T-helper 2 cell treated with Interferon-gamma antibody and Interleukin-4, amounts not matched to agents 100 ng/mL and 5 ng/mL, for 36 hours (primary cell): ENCODE data around the gene SSBP3. TPM values are rescaled to one million over a fixed set of nuclear protein-coding genes. Genes with fewer than 3 reads are reported as not detected.

ENCODE experiments used
- intact Hi-C: fragments of 100-400 bp; cut with micrococcal nuclease; formaldehyde crosslinking; loops from one replicate; pipeline ENCODE4 v1.15.1; 2023
- total RNA-seq: library from RNA; stranded (reverse); gene quantifications from 2 replicates; pipeline ENCODE4 v1.2.3, GENCODE V29; 2022

The SSBP3 gene
- total RNA-seq, 1 donor from 2014 or later, result 82.8 TPM

DNA sequence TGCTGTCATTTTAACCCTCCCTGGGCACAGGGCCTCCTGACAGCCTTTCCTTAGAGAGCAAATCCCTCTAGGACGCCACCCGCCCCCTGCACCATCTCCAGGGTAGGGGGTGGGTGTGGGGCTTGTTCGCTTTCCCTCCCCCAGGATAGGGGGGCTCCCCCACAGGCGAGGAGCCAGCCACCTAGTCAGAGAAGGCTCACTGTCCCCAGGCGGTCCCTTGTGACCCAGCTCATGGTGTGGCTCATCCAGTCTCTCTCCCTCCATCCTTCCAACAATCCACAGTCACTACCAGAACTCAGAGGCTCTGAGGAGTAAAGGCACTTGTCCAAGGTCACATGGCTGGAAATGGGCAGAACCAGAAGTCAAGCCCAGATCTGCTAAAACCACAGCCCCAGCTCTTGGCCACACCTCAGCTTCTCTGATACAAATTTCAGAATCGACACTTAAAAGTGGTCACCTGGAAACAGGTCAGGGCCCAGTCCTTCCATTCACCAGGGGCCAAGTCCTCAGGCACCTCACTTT, 116.4 kb downstream of the SSBP3 start:
- intact Hi-C loops, result loop anchor here (5.0 kb wide), 1 partner anchor 342 kb away; the partner anchor contains the start of genes IFT25 and LRRC42

DNA sequence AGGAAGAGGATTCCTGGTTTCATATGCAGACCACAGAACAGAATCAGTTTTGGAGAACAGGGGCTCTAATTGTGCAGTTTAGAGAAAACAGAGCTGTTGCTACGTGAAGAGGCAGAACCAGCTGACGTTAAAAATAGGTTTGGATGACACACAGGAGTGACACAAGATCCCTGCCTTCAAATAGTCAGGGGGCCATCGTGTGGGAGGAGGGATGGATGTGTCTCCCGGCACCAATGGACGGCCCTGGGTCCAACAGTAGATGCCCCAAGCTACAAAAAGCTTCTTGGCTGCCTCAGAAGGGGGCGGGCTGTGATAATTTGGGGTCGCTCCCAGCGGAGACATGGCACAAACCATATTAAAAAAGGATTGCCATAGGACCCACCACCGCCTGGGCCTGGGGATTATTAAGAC, 118.4 kb downstream of the SSBP3 start:
- intact Hi-C loops, result loop anchor here (1.0 to 5.0 kb wide), 3 partner anchors 11 to 341 kb away; partner anchors contain the start of genes CYB5RL, IFT25, LRRC42 and MRPL37

DNA sequence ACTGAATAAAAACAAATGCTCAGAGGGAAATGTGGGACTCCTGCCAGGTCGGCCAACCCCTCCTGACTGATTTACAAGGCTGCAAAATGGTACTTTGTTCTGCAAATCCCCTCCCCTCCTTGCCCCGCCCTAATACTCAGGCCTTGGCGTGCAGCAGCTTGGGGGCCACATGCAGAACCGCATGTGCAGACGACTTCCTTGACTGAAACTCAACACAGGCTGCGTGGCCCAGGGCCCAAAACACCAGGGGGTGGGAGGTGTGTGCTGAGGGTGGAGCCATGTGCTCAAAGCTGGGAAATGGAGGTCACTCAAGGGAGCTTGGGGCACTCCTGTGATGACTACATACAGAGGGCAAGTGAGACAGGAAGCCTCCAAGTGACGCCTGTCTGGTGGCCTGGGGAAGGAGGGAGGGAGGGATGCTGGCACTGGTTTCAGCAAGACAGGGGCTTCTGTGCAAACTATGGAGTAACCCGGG, 119.0 kb downstream of the SSBP3 start:
- intact Hi-C loops, result loop anchor here (1.0 to 5.0 kb wide), 3 partner anchors 10 to 340 kb away; partner anchors contain the start of genes CYB5RL, IFT25, LRRC42 and MRPL37

DNA sequence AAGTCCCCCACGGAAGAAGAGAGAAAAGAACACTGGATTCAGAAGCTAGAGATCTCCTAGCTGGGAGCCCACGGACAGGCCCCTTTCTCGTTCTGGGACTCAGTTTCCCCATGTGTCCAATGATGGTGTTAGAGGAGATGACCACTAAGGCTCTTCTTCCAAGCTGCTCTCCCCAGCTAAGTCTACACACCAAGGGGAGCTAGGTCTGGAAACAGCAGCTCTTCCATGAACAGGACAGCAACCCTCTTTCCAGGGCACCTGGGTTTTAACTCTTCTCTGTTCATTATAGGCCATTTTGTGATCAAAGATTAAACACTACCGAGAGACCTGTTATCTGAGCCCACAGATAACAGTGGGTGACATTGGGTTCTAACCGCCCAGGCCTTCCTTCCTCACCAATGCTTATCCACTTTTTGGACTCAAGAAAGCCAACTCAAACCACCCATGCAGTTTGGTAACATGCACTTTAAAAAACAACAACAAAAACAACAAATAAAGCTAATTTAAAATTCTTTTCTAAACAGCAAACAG, 120.3 kb downstream of the SSBP3 start:
- intact Hi-C loops, result loop anchor here (1.0 to 5.0 kb wide), 4 partner anchors 85 to 339 kb away; partner anchors contain the start of genes CYB5RL, IFT25, LRRC42 and MRPL37

DNA sequence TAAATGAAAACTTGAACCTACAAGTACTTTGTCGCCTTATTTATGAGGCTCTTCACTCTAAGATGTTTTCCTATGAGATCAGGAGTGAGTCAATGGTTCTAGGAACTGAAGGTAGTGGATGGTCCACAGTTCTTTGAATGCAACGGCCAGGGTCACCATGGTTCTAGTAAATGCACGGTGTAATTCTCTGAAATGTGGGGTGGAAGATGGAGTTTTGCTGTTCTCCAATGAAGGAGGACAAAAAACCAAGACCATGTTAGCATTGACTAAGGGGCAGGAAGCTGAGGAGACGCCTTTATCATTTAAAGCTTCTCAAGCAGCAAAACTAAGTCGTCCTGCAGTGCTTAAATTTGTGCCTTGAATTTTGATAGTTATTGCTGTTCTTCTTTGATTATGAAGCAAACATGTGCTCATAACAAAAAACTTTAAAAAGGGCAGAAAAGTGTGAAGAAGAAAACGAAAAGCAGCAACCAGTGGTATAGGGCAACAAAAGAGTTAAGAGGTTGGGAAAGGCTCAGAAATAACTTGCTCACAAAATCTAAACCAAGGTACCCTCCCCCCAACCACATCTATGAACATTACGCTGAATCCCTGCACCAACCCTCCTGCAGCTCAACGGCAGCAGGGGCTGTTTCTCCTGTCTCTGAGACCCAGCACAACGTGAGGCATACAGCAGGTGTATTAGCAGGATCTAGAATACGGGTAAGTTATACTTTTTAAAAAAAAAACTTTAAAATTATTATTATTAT, 121.2 kb downstream of the SSBP3 start:
- intact Hi-C loops, result loop anchor here (1.0 to 5.0 kb wide), 3 partner anchors 122 to 338 kb away; partner anchors contain the start of genes IFT25 and LRRC42

DNA sequence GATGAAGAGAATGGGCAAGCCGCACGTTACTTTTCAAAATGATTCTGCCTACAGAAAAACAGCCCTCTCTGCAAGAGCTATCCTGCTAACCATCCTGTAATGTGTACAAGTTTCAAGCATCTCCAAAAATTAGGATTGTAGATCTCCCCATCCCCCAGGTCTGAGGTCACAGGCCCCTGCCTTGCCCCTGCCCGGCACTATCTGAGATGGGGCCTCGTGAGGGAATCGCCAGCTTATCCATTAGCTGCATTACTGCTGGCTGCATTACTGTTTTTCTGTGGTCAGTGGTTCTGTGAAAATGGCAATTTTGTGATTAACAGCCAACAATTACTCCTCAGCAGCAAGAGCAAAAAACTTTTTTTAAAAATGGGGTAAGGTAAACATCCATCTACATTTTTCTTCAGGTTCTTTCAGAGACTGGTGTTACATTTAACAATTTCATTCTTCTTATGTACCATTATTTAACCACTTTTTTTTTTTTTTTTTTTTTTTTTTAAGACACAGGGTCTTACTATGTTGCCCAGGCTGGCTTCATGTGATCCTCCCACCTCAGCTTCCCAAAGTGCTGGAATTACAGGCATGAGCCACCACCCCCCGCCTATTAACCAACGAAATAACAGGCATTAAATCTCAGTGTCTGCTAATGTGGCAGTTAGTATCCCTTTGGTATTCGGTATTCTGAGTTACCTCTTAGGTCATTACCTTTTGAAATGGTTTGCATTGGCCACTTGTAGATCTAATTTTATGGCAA, 122.4 kb downstream of the SSBP3 start:
- intact Hi-C loops, result loop anchor here (2.0 kb wide), 1 partner anchor 205 kb away; no protein-coding TSS in a partner anchor

DNA sequence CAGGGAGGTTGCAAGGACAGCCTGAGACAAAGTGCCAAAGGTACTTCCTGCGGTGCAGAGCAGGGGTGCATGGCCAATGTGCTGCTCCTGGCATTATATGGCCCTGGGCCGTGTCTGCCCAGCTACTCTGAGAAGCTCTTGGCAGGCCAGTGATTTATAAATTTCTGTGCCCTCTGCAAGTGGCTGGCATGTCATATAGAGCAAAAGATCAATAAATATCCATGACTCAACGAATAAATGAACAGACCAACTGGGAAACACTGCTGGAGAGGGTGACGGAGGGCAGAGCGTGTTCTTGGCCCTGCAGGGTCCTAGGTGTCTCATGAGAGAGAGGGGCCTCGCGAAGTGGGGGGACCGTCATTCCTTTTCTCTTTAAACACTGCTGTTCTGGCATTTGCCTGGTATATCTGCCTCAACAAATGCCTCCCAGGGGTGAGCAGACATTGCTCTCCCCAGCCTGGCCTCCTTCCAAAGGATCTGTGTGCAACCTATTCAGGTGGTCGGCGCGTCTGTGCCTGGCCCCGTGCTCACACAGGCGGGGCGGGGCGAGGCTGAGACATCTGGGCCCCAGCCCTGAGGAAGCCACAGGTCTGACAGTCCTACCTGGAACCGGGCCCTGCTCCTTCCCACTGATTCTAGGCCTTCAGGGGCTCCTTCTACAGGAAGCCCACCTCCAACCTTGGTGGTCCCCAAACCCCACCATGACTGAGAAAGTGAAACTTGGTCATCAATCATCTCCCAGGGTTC, 123.9 kb downstream of the SSBP3 start:
- intact Hi-C loops, result no loop called here

DNA sequence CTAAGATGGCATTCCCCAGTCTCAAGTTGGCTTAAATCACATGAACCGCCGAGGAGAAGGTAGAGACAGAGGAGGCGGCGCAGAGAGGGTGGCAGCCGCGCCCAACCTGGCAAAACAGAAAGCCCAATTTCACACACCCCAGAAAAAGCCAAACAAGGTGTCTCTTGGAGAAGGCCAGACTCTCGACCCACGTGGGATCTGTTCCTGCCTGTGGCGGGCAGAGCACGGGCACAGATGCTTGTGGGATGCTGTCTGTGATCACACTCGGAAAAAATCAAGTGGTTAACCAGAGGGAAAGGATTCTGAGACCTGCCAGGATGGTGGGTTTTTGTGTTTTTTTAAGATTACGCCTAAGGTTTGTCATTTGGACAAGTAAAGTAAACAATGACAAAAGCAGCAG, 125.5 kb downstream of the SSBP3 start:
- intact Hi-C loops, result no loop called here

DNA sequence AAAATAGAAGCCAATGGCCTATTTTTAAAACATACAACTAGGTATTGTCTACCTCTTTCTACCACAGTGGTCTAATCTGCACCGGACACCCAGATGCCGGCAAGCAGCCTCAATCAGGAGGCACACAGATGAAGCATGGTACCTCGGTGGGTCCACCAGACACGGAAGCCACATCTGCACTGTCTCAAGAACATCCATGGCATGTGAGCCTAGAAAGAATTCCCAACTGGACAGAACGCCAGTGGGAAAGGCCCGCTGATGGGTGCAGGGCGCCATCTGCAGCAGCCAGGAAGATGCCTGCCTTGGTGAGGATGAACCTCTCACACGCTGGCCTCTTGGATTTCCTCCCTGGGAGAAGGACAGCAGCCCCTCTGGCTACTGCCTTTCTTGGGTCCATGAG, 126.7 kb downstream of the SSBP3 start:
- intact Hi-C loops, result no loop called here

DNA sequence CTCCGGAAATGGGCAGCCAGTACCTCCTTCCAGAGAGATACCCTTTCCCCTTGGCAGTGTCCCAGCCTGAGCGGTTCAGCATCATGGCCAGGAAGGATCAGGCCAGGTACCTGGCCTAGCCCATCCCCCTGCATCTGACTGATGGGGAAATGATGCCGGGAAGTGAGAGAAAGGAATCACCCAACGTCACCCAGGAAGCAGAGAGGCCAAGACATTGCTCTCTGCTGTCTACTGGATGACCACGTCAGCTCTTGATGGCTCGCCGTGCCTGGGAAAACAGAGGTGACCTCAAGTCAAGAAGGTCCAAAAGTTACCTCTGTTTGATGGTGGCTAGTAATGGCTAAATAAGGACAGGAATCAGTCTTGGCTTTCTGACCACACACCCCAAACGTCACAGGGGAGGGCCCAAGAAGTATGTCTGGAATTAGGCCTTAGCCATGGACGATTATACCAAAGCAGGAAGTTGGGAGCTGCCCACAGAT, 127.2 kb downstream of the SSBP3 start:
- intact Hi-C loops, result no loop called here

DNA sequence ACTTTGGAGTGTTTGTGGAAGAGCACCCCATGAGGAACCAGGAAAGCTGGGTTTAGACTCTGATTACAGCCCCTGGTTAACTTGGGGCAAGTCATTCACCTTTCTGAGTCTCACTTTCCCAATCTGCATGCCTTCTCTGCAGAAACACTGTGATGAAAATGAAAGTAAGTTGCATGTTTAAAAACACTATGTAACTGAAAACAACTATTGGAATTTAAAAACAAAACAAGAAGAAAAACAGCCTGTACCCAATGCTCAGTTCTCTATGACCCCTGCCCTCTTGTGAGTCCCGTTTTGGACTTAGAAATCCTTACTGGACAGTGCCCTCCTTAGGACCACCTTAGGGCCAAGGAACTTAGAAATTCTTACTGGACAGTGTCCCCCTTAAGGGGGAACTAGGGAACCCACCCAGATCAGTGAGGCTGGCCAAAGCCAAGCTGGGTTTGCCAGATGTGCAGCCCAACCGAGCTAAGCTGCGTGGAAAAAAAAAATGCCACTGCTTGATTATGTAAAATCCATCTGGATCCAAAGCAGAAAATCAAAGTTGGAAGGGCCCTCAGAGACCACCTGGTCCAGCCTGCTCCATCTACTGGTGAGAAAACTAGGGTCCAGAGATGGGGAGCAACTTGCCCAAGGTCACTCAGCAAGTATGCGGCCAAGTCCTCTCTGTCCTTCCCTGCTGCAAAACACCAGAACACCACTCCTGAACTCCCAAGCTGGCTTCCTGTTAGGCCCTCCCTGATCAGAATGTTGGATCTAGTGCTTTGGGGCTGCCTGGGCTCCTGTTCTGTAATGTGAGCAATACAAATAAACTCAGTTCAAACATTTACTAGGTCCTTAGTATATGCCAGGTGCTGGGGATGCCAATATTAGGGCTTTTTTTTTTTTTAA, 128.5 kb downstream of the SSBP3 start:
- intact Hi-C loops, result loop anchor here (1.0 kb wide), 1 partner anchor 10 kb away; no protein-coding TSS in a partner anchor

DNA sequence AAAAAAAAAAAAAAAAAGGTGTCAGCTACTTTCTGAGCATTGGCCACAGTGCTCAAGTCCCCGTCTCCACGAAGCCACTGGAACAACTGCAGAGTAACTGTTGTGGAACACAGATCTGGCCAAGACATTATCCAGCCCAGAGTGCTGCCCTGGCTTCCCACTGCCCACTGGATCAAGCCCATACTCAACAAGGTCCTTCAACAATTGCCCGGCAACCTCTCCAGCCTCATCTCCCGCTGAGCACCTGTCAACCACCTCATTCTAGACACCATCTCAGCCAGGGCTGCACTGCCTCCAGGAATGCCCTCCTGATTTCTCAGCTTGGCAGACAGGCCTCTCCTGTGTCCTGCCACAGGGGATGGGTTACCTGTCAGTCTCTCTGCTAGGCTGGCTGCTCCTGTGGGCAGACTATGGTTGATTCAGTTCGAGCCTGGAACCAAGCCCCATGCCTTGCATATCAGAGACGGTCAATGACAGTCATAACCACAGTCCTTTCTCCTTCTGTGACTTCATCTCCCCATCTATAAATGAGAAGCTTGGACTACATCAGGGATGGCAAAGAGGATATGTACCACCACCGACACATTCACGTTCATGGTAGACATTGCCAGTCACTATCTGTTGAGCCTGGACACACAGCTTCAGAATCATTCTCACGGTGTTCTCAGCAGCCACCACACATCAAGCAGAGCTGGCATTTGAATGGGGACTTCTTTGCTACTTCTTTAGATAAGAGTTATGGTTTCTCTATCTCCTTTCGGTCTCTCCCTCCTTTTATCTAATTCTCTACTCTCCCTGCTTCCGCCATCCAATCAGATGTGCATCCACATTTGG, 129.4 kb downstream of the SSBP3 start:
- intact Hi-C loops, result loop anchor here (1.0 kb wide), 1 partner anchor 10 kb away; no protein-coding TSS in a partner anchor

DNA sequence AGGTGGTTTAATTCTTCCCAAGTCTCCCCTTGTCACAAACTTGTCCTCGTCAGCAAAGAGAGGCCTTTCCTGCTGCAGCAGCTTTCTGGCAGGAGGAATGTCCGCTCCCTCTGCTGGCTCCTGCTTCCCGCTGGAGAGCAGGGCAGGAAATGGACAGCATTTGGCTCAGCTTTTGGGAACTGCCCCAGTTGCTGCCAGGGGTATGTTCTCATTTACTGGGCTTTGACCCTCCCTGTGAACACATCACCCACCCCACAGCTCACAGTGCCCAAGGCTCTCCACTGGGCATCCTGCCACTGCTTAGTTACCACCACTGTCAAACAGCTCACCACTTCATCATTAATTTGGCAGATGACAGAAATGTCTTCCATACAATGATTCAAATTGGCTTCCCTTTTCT, 130.8 kb downstream of the SSBP3 start:
- intact Hi-C loops, result no loop called here

DNA sequence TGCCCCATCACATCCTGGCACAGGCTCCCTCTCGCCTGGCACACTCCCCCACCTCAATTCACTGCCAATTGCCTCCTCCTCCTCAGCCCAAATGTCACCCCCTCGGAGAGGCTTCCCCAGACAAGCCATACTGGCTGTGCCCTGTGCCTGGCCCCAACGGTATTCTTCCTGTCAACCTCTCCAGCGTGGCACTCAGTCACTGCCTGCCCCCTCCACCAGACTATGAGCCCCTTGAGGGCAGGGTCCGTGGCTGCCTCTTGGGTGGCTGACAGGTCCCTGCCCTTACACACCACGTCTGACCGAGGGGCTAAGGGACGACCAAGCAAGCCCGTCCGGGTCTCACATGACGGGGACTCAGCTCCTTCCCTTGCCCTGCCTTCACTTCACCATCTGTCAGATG, 131.3 kb downstream of the SSBP3 start:
- intact Hi-C loops, result no loop called here

DNA sequence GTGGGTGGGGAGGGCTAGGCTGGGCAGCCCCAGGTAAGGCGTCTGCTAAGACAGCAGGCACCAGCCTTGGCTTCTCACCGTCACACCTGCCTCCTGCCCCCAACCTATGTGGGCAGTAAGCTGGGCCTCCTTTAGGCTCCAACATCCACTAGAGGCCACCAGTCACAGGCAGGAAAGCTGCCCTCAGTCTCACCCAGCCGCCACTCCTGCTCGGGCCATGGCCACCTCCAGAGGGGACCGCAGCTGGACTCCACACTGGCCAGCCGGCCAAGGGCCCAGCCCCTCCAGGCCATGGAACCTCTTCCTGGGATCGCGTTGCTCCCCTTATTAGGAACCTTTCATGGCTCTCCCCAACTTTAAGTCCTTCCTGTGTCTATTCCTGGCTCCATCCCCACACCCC, 131.7 kb downstream of the SSBP3 start:
- intact Hi-C loops, result no loop called here

DNA sequence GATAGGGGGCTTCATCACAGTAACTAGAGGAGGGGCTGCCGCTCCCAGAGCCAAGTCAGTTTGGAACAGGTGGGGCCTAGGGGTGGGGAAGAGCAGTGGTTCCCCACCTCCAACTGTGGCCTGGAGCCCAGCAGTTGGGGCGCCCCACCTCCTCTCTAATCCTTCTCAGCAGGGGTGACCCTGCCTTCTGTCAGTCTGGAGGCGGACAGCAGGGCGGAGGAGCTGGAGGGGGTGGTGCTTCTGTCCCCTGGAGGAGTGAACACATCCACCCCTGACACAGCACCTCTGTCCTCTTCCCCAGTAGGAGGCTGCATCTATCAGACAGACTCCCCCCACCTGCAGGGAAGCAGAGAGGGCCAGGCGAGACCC, 132.4 kb downstream of the SSBP3 start:
- intact Hi-C loops, result no loop called here

DNA sequence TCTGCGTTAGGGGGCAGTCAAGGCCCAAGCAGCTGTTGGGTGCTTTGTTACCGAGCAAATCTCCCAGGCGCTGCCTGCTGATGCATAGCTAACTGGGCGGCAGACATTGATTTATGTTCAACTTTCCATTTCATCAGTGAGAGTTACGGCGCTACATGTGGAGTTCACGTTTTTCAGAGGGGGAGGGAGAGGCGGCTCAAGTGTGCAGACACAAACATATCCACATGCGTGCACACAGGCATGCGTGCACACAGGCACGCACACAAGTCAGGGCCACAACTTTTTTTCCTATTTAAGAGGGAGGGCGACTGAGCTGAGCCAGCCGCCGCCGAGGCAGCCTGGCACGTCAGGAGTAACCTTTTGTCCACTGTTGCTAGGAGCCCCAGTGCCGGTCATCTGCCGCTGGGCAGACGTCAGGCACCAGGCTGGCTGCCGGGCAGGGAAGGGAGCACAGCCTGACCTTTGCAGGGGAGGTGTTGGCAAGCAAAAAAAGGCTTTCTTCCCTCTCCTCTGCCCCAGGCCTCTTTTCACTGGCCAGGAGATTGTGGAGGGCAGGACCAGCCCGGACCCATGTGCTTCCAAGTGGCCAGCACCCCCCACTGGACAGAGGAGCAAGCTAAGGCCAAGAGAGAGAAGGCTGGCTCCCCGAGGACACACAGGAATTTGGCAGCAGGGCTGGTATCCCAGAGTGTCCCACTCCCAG, 133.0 kb downstream of the SSBP3 start:
- intact Hi-C loops, result no loop called here

DNA sequence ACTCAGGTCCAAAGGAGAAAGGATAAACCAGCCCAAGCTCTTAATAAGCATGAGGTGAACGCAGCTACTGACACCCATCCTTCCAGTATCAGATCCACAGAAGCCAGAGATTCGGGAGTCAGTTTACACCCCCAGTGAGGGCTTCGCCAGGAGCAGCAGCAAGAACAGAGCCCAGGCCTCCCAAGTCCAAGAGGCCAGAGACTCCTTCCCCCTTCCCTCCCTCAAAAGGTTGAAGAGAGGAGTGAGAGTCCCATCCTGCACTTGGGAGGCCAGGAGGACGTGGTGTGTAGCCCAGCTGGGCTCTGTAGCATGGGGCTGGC, 133.5 kb downstream of the SSBP3 start:
- intact Hi-C loops, result no loop called here
